IMR-90 (cell line): ENCODE measurements around the gene AKT3. TPM values are rescaled to one million over a fixed set of nuclear protein-coding genes. Genes with fewer than 3 reads are reported as not detected.

Source experiments
- ATAC-seq: fragments of 200-7000 bp; cut with Tn5 transposase; 2 replicates; pipeline ENCODE4 v1.9.1; 2020; ENCODE audit warnings: low read depth, mild to moderate bottlenecking, moderate library complexity
- BruUV-seq: library from RNA; stranded (reverse); fragments of 400-500 nt; replicated peaks from 2 replicates; lab custom pipeline; 2021; lab: Mats Ljungman, UMichigan
- CTCF ChIA-PET: fragments of 300-600 bp; formaldehyde crosslinking; extraction: SDS; loops from one replicate; lab custom pipeline; 2021; ENCODE audit warnings: antibody characterized with exemption; lab: Yijun Ruan, JAX
- POLR2A ChIA-PET: fragments of 300-600 bp; sonication (Branson Sonifier 250); formaldehyde crosslinking; loops from one replicate; lab custom pipeline; 2022; ENCODE audit warnings: antibody characterized with exemption; ENCODE audit not compliant: unreplicated experiment; lab: Charles Lee
- DNase-seq: peaks from one replicate; pipeline ENCODE4 v3.0.0; 2013
- H2AFZ ChIP-seq: replicated peaks from 2 replicates; pipeline ENCODE3; 2013; ENCODE audit warnings: low read length, mild to moderate bottlenecking; ENCODE audit not compliant: poor library complexity
- H2AK5ac ChIP-seq: 2 replicates; pipeline ENCODE4 v1.6.1; 2013; ENCODE audit warnings: low read depth, low read length, inconsistent platforms
- H2AK9ac ChIP-seq: replicated peaks from 2 replicates; pipeline ENCODE3; 2013; ENCODE audit warnings: mild to moderate bottlenecking, low read depth, low read length, moderate library complexity; ENCODE audit not compliant: poor library complexity
- H2BK120ac ChIP-seq: 2 replicates; pipeline ENCODE4 v1.6.1; 2013; ENCODE audit warnings: low read depth, low read length, inconsistent platforms
- H2BK15ac ChIP-seq: 3 replicates; pipeline ENCODE4 v1.6.1; 2013; ENCODE audit warnings: low read depth, low read length, inconsistent platforms
- H2BK20ac ChIP-seq: 2 replicates; pipeline ENCODE4 v1.6.1; 2013; ENCODE audit warnings: low read depth, mild to moderate bottlenecking, inconsistent platforms, low read length, moderate library complexity
- H2BK5ac ChIP-seq: 2 replicates; pipeline ENCODE4 v1.6.1; 2013; ENCODE audit warnings: mild to moderate bottlenecking, low read depth, low read length, inconsistent platforms; ENCODE audit not compliant: poor library complexity, severe bottlenecking
- H3K14ac ChIP-seq: replicated peaks from 2 replicates; pipeline ENCODE4 v1.6.1; 2013; ENCODE audit warnings: low read depth, low read length, inconsistent platforms
- H3K18ac ChIP-seq: 2 replicates; pipeline ENCODE4 v1.6.1; 2013; ENCODE audit warnings: low read depth, low read length, control low read depth
- H3K23ac ChIP-seq: 2 replicates; pipeline ENCODE4 v1.6.1; 2013; ENCODE audit warnings: low read depth, low read length, inconsistent platforms
- H3K27ac ChIP-seq: 2 replicates; pipeline ENCODE4 v1.5.1; 2013; ENCODE audit warnings: mild to moderate bottlenecking, control low read depth, low read length; ENCODE audit not compliant: insufficient read depth
- H3K27me3 ChIP-seq: 2 replicates; pipeline ENCODE4 v1.6.1; 2013; ENCODE audit warnings: low read length; ENCODE audit not compliant: control insufficient read depth, insufficient read depth
- H3K36me3 ChIP-seq: 2 replicates; pipeline ENCODE4 v1.6.1; 2013; ENCODE audit warnings: low read length, mixed read lengths; ENCODE audit not compliant: control insufficient read depth, insufficient read depth
- H3K4ac ChIP-seq: 2 replicates; pipeline ENCODE4 v1.6.1; 2013; ENCODE audit warnings: low read depth, low read length, inconsistent platforms
- H3K4me1 ChIP-seq: 2 replicates; pipeline ENCODE4 v1.6.1; 2013; ENCODE audit warnings: low read length, mixed read lengths; ENCODE audit not compliant: control insufficient read depth, insufficient read depth
- H3K4me2 ChIP-seq: 2 replicates; pipeline ENCODE4 v1.6.1; 2013; ENCODE audit warnings: low read depth, mild to moderate bottlenecking, control low read depth, low read length, moderate library complexity
- H3K4me3 ChIP-seq: 2 replicates; pipeline ENCODE4 v1.5.1; 2013; ENCODE audit warnings: low read depth, mild to moderate bottlenecking, control low read depth, low read length, moderate library complexity; ENCODE audit not compliant: insufficient read depth
- H3K56ac ChIP-seq: 2 replicates; pipeline ENCODE4 v1.6.1; 2013; ENCODE audit warnings: low read length, inconsistent platforms; ENCODE audit not compliant: insufficient read depth; ENCODE audit errors: extremely low read depth
- H3K79me1 ChIP-seq, 2 experiments: 2 replicates each; pipeline ENCODE4 v1.6.1; 2013; ENCODE audit warnings: low read length in 2 of 2, inconsistent platforms in 1 of 2, low read depth in 1 of 2
- H3K9ac ChIP-seq: 2 replicates; pipeline ENCODE4 v1.6.1; 2013; ENCODE audit warnings: low read depth, low read length, control low read depth
- H3K9me1 ChIP-seq: 2 replicates; pipeline ENCODE4 v1.6.1; 2013; ENCODE audit warnings: low read length, inconsistent platforms; ENCODE audit not compliant: insufficient read depth
- H3K9me3 ChIP-seq: 2 replicates; pipeline ENCODE4 v1.6.1; 2013; ENCODE audit warnings: low read length; ENCODE audit not compliant: control insufficient read depth, insufficient read depth
- H4K20me1 ChIP-seq: 2 replicates; pipeline ENCODE4 v1.6.1; 2013; ENCODE audit warnings: low read length, inconsistent platforms; ENCODE audit not compliant: insufficient read depth
- H4K5ac ChIP-seq: 2 replicates; pipeline ENCODE4 v1.6.1; 2013; ENCODE audit warnings: mild to moderate bottlenecking, low read depth, low read length, control low read depth
- H4K8ac ChIP-seq, 2 experiments: 2 replicates each; pipeline ENCODE4 v1.6.1; 2013; ENCODE audit warnings: low read depth in 2 of 2, low read length in 2 of 2, control low read depth in 1 of 2, inconsistent platforms in 1 of 2
- H4K91ac ChIP-seq: 2 replicates; pipeline ENCODE4 v1.6.1; 2013; ENCODE audit warnings: low read depth, low read length, inconsistent platforms; ENCODE audit not compliant: insufficient read depth
- BHLHE40 ChIP-seq: fragments of 150-350 bp; IDR thresholded peaks from 2 replicates; pipeline ENCODE4 v1.6.1; 2016; ENCODE audit warnings: mild to moderate bottlenecking, low read depth, low read length
- CEBPB ChIP-seq: IDR thresholded peaks from 2 replicates; pipeline ENCODE4 v1.6.1; 2012; ENCODE audit warnings: low read depth, low read length, improper control_type of control experiment
- CHD1 ChIP-seq: IDR thresholded peaks from 2 replicates; pipeline ENCODE4 v1.6.1; 2012; ENCODE audit warnings: low read depth, low read length, improper control_type of control experiment
- FOS ChIP-seq: fragments of 150-350 bp; IDR thresholded peaks from 2 replicates; pipeline ENCODE4 v1.6.1; 2016; ENCODE audit warnings: low read depth, low read length
- MAFK ChIP-seq: IDR thresholded peaks from 2 replicates; pipeline ENCODE4 v1.6.1; 2012; ENCODE audit warnings: low read depth, low read length, improper control_type of control experiment
- MAZ ChIP-seq: IDR thresholded peaks from 2 replicates; pipeline ENCODE4 v1.6.1; 2012; ENCODE audit warnings: low read depth, mild to moderate bottlenecking, low read length, improper control_type of control experiment, moderate library complexity, borderline replicate concordance
- MXI1 ChIP-seq: IDR thresholded peaks from 2 replicates; pipeline ENCODE4 v1.6.1; 2012; ENCODE audit warnings: low read depth, mild to moderate bottlenecking, low read length, moderate library complexity, borderline replicate concordance
- NFE2L2 ChIP-seq: fragments of 150-350 bp; IDR thresholded peaks from 2 replicates; pipeline ENCODE4 v1.6.1; 2016; ENCODE audit warnings: low read depth, mild to moderate bottlenecking, low read length
- POLR2A ChIP-seq: IDR thresholded peaks from 2 replicates; pipeline ENCODE4 v1.6.1; 2012; ENCODE audit warnings: mild to moderate bottlenecking, low read depth, low read length
- RAD21 ChIP-seq: IDR thresholded peaks from 2 replicates; pipeline ENCODE4 v1.6.1; 2012; ENCODE audit warnings: low read length, improper control_type of control experiment
- RCOR1 ChIP-seq: IDR thresholded peaks from 2 replicates; pipeline ENCODE4 v1.6.1; 2012; ENCODE audit warnings: mild to moderate bottlenecking, low read length, improper control_type of control experiment; ENCODE audit not compliant: insufficient replicate concordance
- RFX5 ChIP-seq: IDR thresholded peaks from 2 replicates; pipeline ENCODE4 v1.8.0; 2012; ENCODE audit warnings: low read depth, mild to moderate bottlenecking, low read length, moderate library complexity
- SMC3 ChIP-seq: fragments of 150-350 bp; IDR thresholded peaks from 2 replicates; pipeline ENCODE4 v1.6.1; 2016; ENCODE audit warnings: low read depth, mild to moderate bottlenecking, antibody characterized with exemption, low read length, moderate library complexity
- USF2 ChIP-seq: fragments of 150-350 bp; IDR thresholded peaks from 2 replicates; pipeline ENCODE4 v1.6.1; 2017; ENCODE audit warnings: mild to moderate bottlenecking, antibody characterized with exemption, low read length, low read depth
- WGBS, 2 experiments: methylation state at CpG; one replicate each; pipeline versions ENCODE4 v1.1.5 to v1.1.7; 2013; ENCODE audit warnings: missing lambda C conversion rate in 2 of 2; ENCODE audit not compliant: insufficient read length in 1 of 2; ENCODE audit errors: extremely low coverage in 2 of 2; 5-methylcytosine and 5-hydroxymethylcytosine counted together
- dilution Hi-C: fragments of 300-500 bp; cut with HindIII; formaldehyde crosslinking; loops from one replicate; pipeline ENCODE4 v1.14.3; 2018; ENCODE audit warnings: low sequenced_read_pairs; ENCODE audit not compliant: unreplicated experiment
- in situ Hi-C: fragments of 300-500 bp; cut with MboI; formaldehyde crosslinking; loops from 3 replicates; pipeline ENCODE4 v1.14.3; 2019; ENCODE audit warnings: low sequenced_read_pairs, inconsistent platforms, mixed read lengths
- intact Hi-C: fragments of 100-400 bp; cut with micrococcal nuclease; formaldehyde crosslinking; loops from 2 replicates; pipeline ENCODE4 v1.10.0; 2022
- polyA plus RNA-seq, 3 experiments: library from polyadenylated mRNA; depleted of rRNA; stranded (reverse); fragments of >200 nt; gene quantifications; 2 replicates each; pipeline ENCODE4 v1.2.3, GENCODE V29; 2012; ENCODE audit warnings: low replicate concordance in 1 of 3
- total RNA-seq: library from RNA; depleted of rRNA; stranded (reverse); fragments of >200 nt; gene quantifications from 2 replicates; pipeline ENCODE4 v1.2.3, GENCODE V29; 2012
- TF ChIP-seq, protein P1 (sequence below): conservative IDR thresholded peaks from 2 replicates; pipeline ENCODE4 v1.5.1; 2012; ENCODE audit warnings: mild to moderate bottlenecking, low read depth, low read length, improper control_type of control experiment
- TF ChIP-seq, protein P2 (sequence below): fragments of 150-350 bp; IDR thresholded peaks from 2 replicates; pipeline ENCODE4 v1.6.1; 2016; ENCODE audit warnings: low read depth, mild to moderate bottlenecking, low read length, moderate library complexity, borderline replicate concordance

Gene AKT3
- total and polyA plus RNA-seq, 2 of the 4 experiments (the other 2 are of a cell fraction) = 15.2 to 19.4 TPM

- H3K36me3 ChIP-seq = no peaks in the 10 kb centered on the region
- ATAC-seq = no peak
- H2BK15ac ChIP-seq = no peak overlapping the region
- H3K18ac ChIP-seq = no peak overlapping the region
- no peak overlapping the region for H2BK5ac ChIP-seq
- peaks cover 14 to 30% of the 10 kb centered on the region in 2 experiments for H3K79me1 ChIP-seq
- dilution Hi-C loops (no loop called here), intact Hi-C loops (no loop called here), in situ Hi-C loops (no loop called here)
- H3K9me1 ChIP-seq = no peaks in the 10 kb centered on the region
- H3K4me2 ChIP-seq = no peak overlapping the region
- H2AFZ ChIP-seq = no peak overlapping the region
- no peak overlapping the region for H4K8ac ChIP-seq
- H2AK5ac ChIP-seq = no peak overlapping the region
- no peak overlapping the region for H2AK9ac ChIP-seq
- no CpG with 5 or more reads among the region's 5 CpGs for WGBS, 2 experiments
- H3K14ac ChIP-seq = no peak overlapping the region
- H4K91ac ChIP-seq = no peak overlapping the region
- no peak overlapping the region for H3K56ac ChIP-seq
- DNase-seq = no peak
- H4K20me1 ChIP-seq = peaks cover 7% of the 10 kb centered on the region; the same call in 1 of the 2 replicates
- H3K4ac ChIP-seq = no peak overlapping the region
- no peak overlapping the region for H3K4me3 ChIP-seq
- POLR2A ChIA-PET = no interaction called here
- no peak overlapping the region for H3K27ac ChIP-seq
- no TSS peak for BruUV-seq
- TF ChIP-seq MXI1 (no peak), MAZ (no peak), MAFK (no peak), BHLHE40 (no peak), NFE2L2 (no peak), CHD1 (no peak), CEBPB (no peak), SMC3 (no peak), RAD21 (no peak), RFX5 (no peak), POLR2A (no peak), RCOR1 (no peak), FOS (no peak), USF2 (no peak)
- TF ChIP-seq, protein P1, sequence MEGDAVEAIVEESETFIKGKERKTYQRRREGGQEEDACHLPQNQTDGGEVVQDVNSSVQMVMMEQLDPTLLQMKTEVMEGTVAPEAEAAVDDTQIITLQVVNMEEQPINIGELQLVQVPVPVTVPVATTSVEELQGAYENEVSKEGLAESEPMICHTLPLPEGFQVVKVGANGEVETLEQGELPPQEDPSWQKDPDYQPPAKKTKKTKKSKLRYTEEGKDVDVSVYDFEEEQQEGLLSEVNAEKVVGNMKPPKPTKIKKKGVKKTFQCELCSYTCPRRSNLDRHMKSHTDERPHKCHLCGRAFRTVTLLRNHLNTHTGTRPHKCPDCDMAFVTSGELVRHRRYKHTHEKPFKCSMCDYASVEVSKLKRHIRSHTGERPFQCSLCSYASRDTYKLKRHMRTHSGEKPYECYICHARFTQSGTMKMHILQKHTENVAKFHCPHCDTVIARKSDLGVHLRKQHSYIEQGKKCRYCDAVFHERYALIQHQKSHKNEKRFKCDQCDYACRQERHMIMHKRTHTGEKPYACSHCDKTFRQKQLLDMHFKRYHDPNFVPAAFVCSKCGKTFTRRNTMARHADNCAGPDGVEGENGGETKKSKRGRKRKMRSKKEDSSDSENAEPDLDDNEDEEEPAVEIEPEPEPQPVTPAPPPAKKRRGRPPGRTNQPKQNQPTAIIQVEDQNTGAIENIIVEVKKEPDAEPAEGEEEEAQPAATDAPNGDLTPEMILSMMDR = no peak
- TF ChIP-seq, protein P2, sequence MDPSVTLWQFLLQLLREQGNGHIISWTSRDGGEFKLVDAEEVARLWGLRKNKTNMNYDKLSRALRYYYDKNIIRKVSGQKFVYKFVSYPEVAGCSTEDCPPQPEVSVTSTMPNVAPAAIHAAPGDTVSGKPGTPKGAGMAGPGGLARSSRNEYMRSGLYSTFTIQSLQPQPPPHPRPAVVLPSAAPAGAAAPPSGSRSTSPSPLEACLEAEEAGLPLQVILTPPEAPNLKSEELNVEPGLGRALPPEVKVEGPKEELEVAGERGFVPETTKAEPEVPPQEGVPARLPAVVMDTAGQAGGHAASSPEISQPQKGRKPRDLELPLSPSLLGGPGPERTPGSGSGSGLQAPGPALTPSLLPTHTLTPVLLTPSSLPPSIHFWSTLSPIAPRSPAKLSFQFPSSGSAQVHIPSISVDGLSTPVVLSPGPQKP = no peak
- CTCF ChIA-PET = no interaction called here
- no peak overlapping the region for H2BK120ac ChIP-seq
- H3K23ac ChIP-seq = no peak overlapping the region
- H4K5ac ChIP-seq = no peak overlapping the region
- no peaks in the 10 kb centered on the region for H3K9me3 ChIP-seq
- H3K4me1 ChIP-seq = no peaks in the 10 kb centered on the region
- H2BK20ac ChIP-seq = no peak overlapping the region
- H3K27me3 ChIP-seq = no peaks in the 10 kb centered on the region
- no peak overlapping the region for H3K9ac ChIP-seq
Measured at GRCh38 chr1:243763806-243764205, 86.2 kb downstream of the AKT3 start.
